IMR-90 (cell line): ENCODE results near the gene IL12A. TPM values are rescaled to one million over a fixed set of nuclear protein-coding genes. Genes with fewer than 3 reads are reported as not detected.
A peak's percentile ranks its signal among the peaks of the same experiment; 100 is the strongest.

Experiments used
- ATAC-seq: fragments of 200-7000 bp; cut with Tn5 transposase; 2 replicates; pipeline ENCODE4 v1.9.1; 2020; ENCODE audit warnings: low read depth, mild to moderate bottlenecking, moderate library complexity
- BruUV-seq: library from RNA; stranded (reverse); fragments of 400-500 nt; replicated peaks from 2 replicates; lab custom pipeline; 2021; lab: Mats Ljungman, UMichigan
- CTCF ChIA-PET: fragments of 300-600 bp; formaldehyde crosslinking; extraction: SDS; loops from one replicate; lab custom pipeline; 2021; ENCODE audit warnings: antibody characterized with exemption; lab: Yijun Ruan, JAX
- POLR2A ChIA-PET: fragments of 300-600 bp; sonication (Branson Sonifier 250); formaldehyde crosslinking; loops from one replicate; lab custom pipeline; 2022; ENCODE audit warnings: antibody characterized with exemption; ENCODE audit not compliant: unreplicated experiment; lab: Charles Lee
- DNase-seq: peaks from one replicate; pipeline ENCODE4 v3.0.0; 2013
- H2AFZ ChIP-seq: replicated peaks from 2 replicates; pipeline ENCODE3; 2013; ENCODE audit warnings: low read length, mild to moderate bottlenecking; ENCODE audit not compliant: poor library complexity
- H2AK5ac ChIP-seq: 2 replicates; pipeline ENCODE4 v1.6.1; 2013; ENCODE audit warnings: low read depth, low read length, inconsistent platforms
- H2AK9ac ChIP-seq: replicated peaks from 2 replicates; pipeline ENCODE3; 2013; ENCODE audit warnings: mild to moderate bottlenecking, low read depth, low read length, moderate library complexity; ENCODE audit not compliant: poor library complexity
- H2BK120ac ChIP-seq: 2 replicates; pipeline ENCODE4 v1.6.1; 2013; ENCODE audit warnings: low read depth, low read length, inconsistent platforms
- H2BK15ac ChIP-seq: 3 replicates; pipeline ENCODE4 v1.6.1; 2013; ENCODE audit warnings: low read depth, low read length, inconsistent platforms
- H2BK20ac ChIP-seq: 2 replicates; pipeline ENCODE4 v1.6.1; 2013; ENCODE audit warnings: low read depth, mild to moderate bottlenecking, inconsistent platforms, low read length, moderate library complexity
- H2BK5ac ChIP-seq: 2 replicates; pipeline ENCODE4 v1.6.1; 2013; ENCODE audit warnings: mild to moderate bottlenecking, low read depth, low read length, inconsistent platforms; ENCODE audit not compliant: poor library complexity, severe bottlenecking
- H3K14ac ChIP-seq: replicated peaks from 2 replicates; pipeline ENCODE4 v1.6.1; 2013; ENCODE audit warnings: low read depth, low read length, inconsistent platforms
- H3K18ac ChIP-seq: 2 replicates; pipeline ENCODE4 v1.6.1; 2013; ENCODE audit warnings: low read depth, low read length, control low read depth
- H3K23ac ChIP-seq: 2 replicates; pipeline ENCODE4 v1.6.1; 2013; ENCODE audit warnings: low read depth, low read length, inconsistent platforms
- H3K27ac ChIP-seq: 2 replicates; pipeline ENCODE4 v1.5.1; 2013; ENCODE audit warnings: mild to moderate bottlenecking, control low read depth, low read length; ENCODE audit not compliant: insufficient read depth
- H3K27me3 ChIP-seq: 2 replicates; pipeline ENCODE4 v1.6.1; 2013; ENCODE audit warnings: low read length; ENCODE audit not compliant: control insufficient read depth, insufficient read depth
- H3K36me3 ChIP-seq: 2 replicates; pipeline ENCODE4 v1.6.1; 2013; ENCODE audit warnings: low read length, mixed read lengths; ENCODE audit not compliant: control insufficient read depth, insufficient read depth
- H3K4ac ChIP-seq: 2 replicates; pipeline ENCODE4 v1.6.1; 2013; ENCODE audit warnings: low read depth, low read length, inconsistent platforms
- H3K4me1 ChIP-seq: 2 replicates; pipeline ENCODE4 v1.6.1; 2013; ENCODE audit warnings: low read length, mixed read lengths; ENCODE audit not compliant: control insufficient read depth, insufficient read depth
- H3K4me2 ChIP-seq: 2 replicates; pipeline ENCODE4 v1.6.1; 2013; ENCODE audit warnings: low read depth, mild to moderate bottlenecking, control low read depth, low read length, moderate library complexity
- H3K4me3 ChIP-seq: 2 replicates; pipeline ENCODE4 v1.5.1; 2013; ENCODE audit warnings: low read depth, mild to moderate bottlenecking, control low read depth, low read length, moderate library complexity; ENCODE audit not compliant: insufficient read depth
- H3K56ac ChIP-seq: 2 replicates; pipeline ENCODE4 v1.6.1; 2013; ENCODE audit warnings: low read length, inconsistent platforms; ENCODE audit not compliant: insufficient read depth; ENCODE audit errors: extremely low read depth
- H3K79me1 ChIP-seq, 2 experiments: 2 replicates each; pipeline ENCODE4 v1.6.1; 2013; ENCODE audit warnings: low read length in 2 of 2, inconsistent platforms in 1 of 2, low read depth in 1 of 2
- H3K9ac ChIP-seq: 2 replicates; pipeline ENCODE4 v1.6.1; 2013; ENCODE audit warnings: low read depth, low read length, control low read depth
- H3K9me1 ChIP-seq: 2 replicates; pipeline ENCODE4 v1.6.1; 2013; ENCODE audit warnings: low read length, inconsistent platforms; ENCODE audit not compliant: insufficient read depth
- H3K9me3 ChIP-seq: 2 replicates; pipeline ENCODE4 v1.6.1; 2013; ENCODE audit warnings: low read length; ENCODE audit not compliant: control insufficient read depth, insufficient read depth
- H4K20me1 ChIP-seq: 2 replicates; pipeline ENCODE4 v1.6.1; 2013; ENCODE audit warnings: low read length, inconsistent platforms; ENCODE audit not compliant: insufficient read depth
- H4K5ac ChIP-seq: 2 replicates; pipeline ENCODE4 v1.6.1; 2013; ENCODE audit warnings: mild to moderate bottlenecking, low read depth, low read length, control low read depth
- H4K8ac ChIP-seq, 2 experiments: 2 replicates each; pipeline ENCODE4 v1.6.1; 2013; ENCODE audit warnings: low read depth in 2 of 2, low read length in 2 of 2, control low read depth in 1 of 2, inconsistent platforms in 1 of 2
- H4K91ac ChIP-seq: 2 replicates; pipeline ENCODE4 v1.6.1; 2013; ENCODE audit warnings: low read depth, low read length, inconsistent platforms; ENCODE audit not compliant: insufficient read depth
- BHLHE40 ChIP-seq: fragments of 150-350 bp; IDR thresholded peaks from 2 replicates; pipeline ENCODE4 v1.6.1; 2016; ENCODE audit warnings: mild to moderate bottlenecking, low read depth, low read length
- CEBPB ChIP-seq: IDR thresholded peaks from 2 replicates; pipeline ENCODE4 v1.6.1; 2012; ENCODE audit warnings: low read depth, low read length, improper control_type of control experiment
- CHD1 ChIP-seq: IDR thresholded peaks from 2 replicates; pipeline ENCODE4 v1.6.1; 2012; ENCODE audit warnings: low read depth, low read length, improper control_type of control experiment
- FOS ChIP-seq: fragments of 150-350 bp; IDR thresholded peaks from 2 replicates; pipeline ENCODE4 v1.6.1; 2016; ENCODE audit warnings: low read depth, low read length
- MAFK ChIP-seq: IDR thresholded peaks from 2 replicates; pipeline ENCODE4 v1.6.1; 2012; ENCODE audit warnings: low read depth, low read length, improper control_type of control experiment
- MXI1 ChIP-seq: IDR thresholded peaks from 2 replicates; pipeline ENCODE4 v1.6.1; 2012; ENCODE audit warnings: low read depth, mild to moderate bottlenecking, low read length, moderate library complexity, borderline replicate concordance
- NFE2L2 ChIP-seq: fragments of 150-350 bp; IDR thresholded peaks from 2 replicates; pipeline ENCODE4 v1.6.1; 2016; ENCODE audit warnings: low read depth, mild to moderate bottlenecking, low read length
- POLR2A ChIP-seq: IDR thresholded peaks from 2 replicates; pipeline ENCODE4 v1.6.1; 2012; ENCODE audit warnings: mild to moderate bottlenecking, low read depth, low read length
- RAD21 ChIP-seq: IDR thresholded peaks from 2 replicates; pipeline ENCODE4 v1.6.1; 2012; ENCODE audit warnings: low read length, improper control_type of control experiment
- RCOR1 ChIP-seq: IDR thresholded peaks from 2 replicates; pipeline ENCODE4 v1.6.1; 2012; ENCODE audit warnings: mild to moderate bottlenecking, low read length, improper control_type of control experiment; ENCODE audit not compliant: insufficient replicate concordance
- RFX5 ChIP-seq: IDR thresholded peaks from 2 replicates; pipeline ENCODE4 v1.8.0; 2012; ENCODE audit warnings: low read depth, mild to moderate bottlenecking, low read length, moderate library complexity
- WGBS, 2 experiments: methylation state at CpG; one replicate each; pipeline versions ENCODE4 v1.1.5 to v1.1.7; 2013; ENCODE audit warnings: missing lambda C conversion rate in 2 of 2; ENCODE audit not compliant: insufficient read length in 1 of 2; ENCODE audit errors: extremely low coverage in 2 of 2; 5-methylcytosine and 5-hydroxymethylcytosine counted together
- dilution Hi-C: fragments of 300-500 bp; cut with HindIII; formaldehyde crosslinking; loops from one replicate; pipeline ENCODE4 v1.14.3; 2018; ENCODE audit warnings: low sequenced_read_pairs; ENCODE audit not compliant: unreplicated experiment
- in situ Hi-C: fragments of 300-500 bp; cut with MboI; formaldehyde crosslinking; loops from 3 replicates; pipeline ENCODE4 v1.14.3; 2019; ENCODE audit warnings: low sequenced_read_pairs, inconsistent platforms, mixed read lengths
- intact Hi-C: fragments of 100-400 bp; cut with micrococcal nuclease; formaldehyde crosslinking; loops from 2 replicates; pipeline ENCODE4 v1.10.0; 2022
- polyA plus RNA-seq, 3 experiments: library from polyadenylated mRNA; depleted of rRNA; stranded (reverse); fragments of >200 nt; gene quantifications; 2 replicates each; pipeline ENCODE4 v1.2.3, GENCODE V29; 2012; ENCODE audit warnings: low replicate concordance in 1 of 3
- total RNA-seq: library from RNA; depleted of rRNA; stranded (reverse); fragments of >200 nt; gene quantifications from 2 replicates; pipeline ENCODE4 v1.2.3, GENCODE V29; 2012
- TF ChIP-seq, protein P1 (sequence below): conservative IDR thresholded peaks from 2 replicates; pipeline ENCODE4 v1.5.1; 2012; ENCODE audit warnings: mild to moderate bottlenecking, low read depth, low read length, improper control_type of control experiment
- TF ChIP-seq, protein P2 (sequence below): fragments of 150-350 bp; IDR thresholded peaks from 2 replicates; pipeline ENCODE4 v1.6.1; 2017; ENCODE audit warnings: mild to moderate bottlenecking, antibody characterized with exemption, low read length, low read depth
- TF ChIP-seq, protein P3 (sequence below): fragments of 150-350 bp; IDR thresholded peaks from 2 replicates; pipeline ENCODE4 v1.6.1; 2016; ENCODE audit warnings: low read depth, mild to moderate bottlenecking, low read length, moderate library complexity, borderline replicate concordance

The IL12A gene
- total and polyA plus RNA-seq, 2 of the 4 experiments (the other 2 are of a cell fraction) = 0.90 to 2.9 TPM

DNA sequence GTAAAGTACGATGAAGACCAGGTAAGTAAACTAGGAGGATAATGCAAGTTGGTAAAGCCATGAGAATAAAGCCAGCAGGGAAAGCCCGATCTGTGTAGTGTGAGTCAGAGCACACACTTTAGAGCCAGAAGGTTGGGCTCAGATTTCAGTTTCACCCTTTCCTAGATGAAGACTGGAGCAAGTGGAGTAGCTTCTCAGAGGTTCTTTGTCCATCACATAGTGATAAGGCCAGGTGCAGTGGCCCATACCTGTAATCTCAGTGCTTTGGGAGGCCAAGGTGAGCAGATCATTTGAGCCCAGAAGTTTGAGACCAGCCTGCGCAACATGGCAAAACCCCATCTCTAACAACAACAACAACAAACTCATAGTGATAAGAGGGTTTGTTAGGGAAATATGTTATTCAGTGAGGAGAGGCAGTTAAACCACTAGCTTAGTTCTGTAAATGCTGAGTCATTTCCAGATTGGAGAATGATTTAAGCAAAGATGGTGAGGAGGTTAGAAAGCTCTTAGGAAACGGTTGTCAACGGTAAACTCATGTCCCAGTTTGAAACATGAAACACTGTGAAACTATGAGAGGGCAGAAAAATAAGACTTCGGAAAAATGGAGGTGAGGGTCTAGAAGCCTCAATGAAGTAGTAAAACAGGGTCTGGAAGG is 39.0 kb downstream of the IL12A start:
- Histone ChIP-seq H4K91ac (peak overlapping the region; percentile 81), H2BK20ac (peak overlapping the region; percentile 97), H3K79me1 (no peaks in the 10 kb centered on the region; a peak in 1 of 4 replicates), H3K4ac (peak overlapping the region; percentile 88), H2BK5ac (peak overlapping the region; percentile 97), H4K20me1 (no peaks in the 10 kb centered on the region), H2BK120ac (peak overlapping the region; percentile 91), H3K9ac (no peak overlapping the region; the same call in 1 of the 2 replicates), H2AFZ (peak overlapping the region; percentile 77), H4K8ac (peak overlapping the region; percentile 62 to 88; a peak in 3 of 4 replicates), H3K14ac (peak overlapping the region; percentile 77), H4K5ac (peak overlapping the region; percentile 76), H3K4me1 (peaks cover 14% of the 10 kb centered on the region), H3K36me3 (no peaks in the 10 kb centered on the region), H2AK9ac (no peak overlapping the region), H3K4me2 (peak overlapping the region; percentile 63; the same call in 1 of the 2 replicates), H3K56ac (peak overlapping the region; percentile 50; the same call in 1 of the 2 replicates), H3K4me3 (no peak overlapping the region), H3K27me3 (no peaks in the 10 kb centered on the region), H3K9me1 (peaks cover 14% of the 10 kb centered on the region), H2AK5ac (peak overlapping the region; percentile 94), H2BK15ac (peak overlapping the region; percentile 90; the same call in 2 of the 3 replicates), H3K9me3 (no peaks in the 10 kb centered on the region), H3K23ac (peak overlapping the region; percentile 74), H3K27ac (peak overlapping the region; percentile 93), H3K18ac (peak overlapping the region; percentile 84; the same call in 1 of the 2 replicates)
- dilution Hi-C loops = no loop called here
- in situ Hi-C loops = loop anchor here (10.0 kb wide), 1 partner anchor 317 kb away; no protein-coding TSS in a partner anchor
- WGBS, 2 experiments = 43% methylated on average over 3 of the region's 6 CpGs; no CpG with 5 or more reads in 1 of the 2 experiments
- DNase-seq = peak; percentile 88
- POLR2A ChIA-PET = no interaction called here
- BruUV-seq = no TSS peak
- peak; percentile 79 for ATAC-seq
- intact Hi-C loops = no loop called here
- CTCF ChIA-PET = interaction anchor here (0.7 to 0.9 kb wide), 3 partner anchors 21 to 143 kb away, joined by 3 to 6 read pairs (median 3); no protein-coding TSS in a partner anchor
- TF ChIP-seq, protein P1, sequence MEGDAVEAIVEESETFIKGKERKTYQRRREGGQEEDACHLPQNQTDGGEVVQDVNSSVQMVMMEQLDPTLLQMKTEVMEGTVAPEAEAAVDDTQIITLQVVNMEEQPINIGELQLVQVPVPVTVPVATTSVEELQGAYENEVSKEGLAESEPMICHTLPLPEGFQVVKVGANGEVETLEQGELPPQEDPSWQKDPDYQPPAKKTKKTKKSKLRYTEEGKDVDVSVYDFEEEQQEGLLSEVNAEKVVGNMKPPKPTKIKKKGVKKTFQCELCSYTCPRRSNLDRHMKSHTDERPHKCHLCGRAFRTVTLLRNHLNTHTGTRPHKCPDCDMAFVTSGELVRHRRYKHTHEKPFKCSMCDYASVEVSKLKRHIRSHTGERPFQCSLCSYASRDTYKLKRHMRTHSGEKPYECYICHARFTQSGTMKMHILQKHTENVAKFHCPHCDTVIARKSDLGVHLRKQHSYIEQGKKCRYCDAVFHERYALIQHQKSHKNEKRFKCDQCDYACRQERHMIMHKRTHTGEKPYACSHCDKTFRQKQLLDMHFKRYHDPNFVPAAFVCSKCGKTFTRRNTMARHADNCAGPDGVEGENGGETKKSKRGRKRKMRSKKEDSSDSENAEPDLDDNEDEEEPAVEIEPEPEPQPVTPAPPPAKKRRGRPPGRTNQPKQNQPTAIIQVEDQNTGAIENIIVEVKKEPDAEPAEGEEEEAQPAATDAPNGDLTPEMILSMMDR = no peak
- peak; percentile 53; the same call in 1 of the 2 replicates for TF ChIP-seq POLR2A
- no peak for TF ChIP-seq RAD21
- TF ChIP-seq, protein P2, sequence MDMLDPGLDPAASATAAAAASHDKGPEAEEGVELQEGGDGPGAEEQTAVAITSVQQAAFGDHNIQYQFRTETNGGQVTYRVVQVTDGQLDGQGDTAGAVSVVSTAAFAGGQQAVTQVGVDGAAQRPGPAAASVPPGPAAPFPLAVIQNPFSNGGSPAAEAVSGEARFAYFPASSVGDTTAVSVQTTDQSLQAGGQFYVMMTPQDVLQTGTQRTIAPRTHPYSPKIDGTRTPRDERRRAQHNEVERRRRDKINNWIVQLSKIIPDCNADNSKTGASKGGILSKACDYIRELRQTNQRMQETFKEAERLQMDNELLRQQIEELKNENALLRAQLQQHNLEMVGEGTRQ = no peak
- TF ChIP-seq CHD1 = no peak
- TF ChIP-seq RCOR1 = no peak
- TF ChIP-seq MAFK = peak; percentile 82
- no peak for TF ChIP-seq MXI1
- 0 out of 2 replicates have a peak, but pooled peaks have one; percentile 22 for TF ChIP-seq CEBPB
- TF ChIP-seq RFX5 = no peak
- TF ChIP-seq BHLHE40 = no peak
- peak; percentile 99 for TF ChIP-seq NFE2L2
- TF ChIP-seq, protein P3, sequence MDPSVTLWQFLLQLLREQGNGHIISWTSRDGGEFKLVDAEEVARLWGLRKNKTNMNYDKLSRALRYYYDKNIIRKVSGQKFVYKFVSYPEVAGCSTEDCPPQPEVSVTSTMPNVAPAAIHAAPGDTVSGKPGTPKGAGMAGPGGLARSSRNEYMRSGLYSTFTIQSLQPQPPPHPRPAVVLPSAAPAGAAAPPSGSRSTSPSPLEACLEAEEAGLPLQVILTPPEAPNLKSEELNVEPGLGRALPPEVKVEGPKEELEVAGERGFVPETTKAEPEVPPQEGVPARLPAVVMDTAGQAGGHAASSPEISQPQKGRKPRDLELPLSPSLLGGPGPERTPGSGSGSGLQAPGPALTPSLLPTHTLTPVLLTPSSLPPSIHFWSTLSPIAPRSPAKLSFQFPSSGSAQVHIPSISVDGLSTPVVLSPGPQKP = no peak
- peak; percentile 34; the same call in 1 of the 2 replicates for TF ChIP-seq FOS
